RPMI7951 (cell line): Measurements from ENCODE around the gene KLHDC8B. TPM values are rescaled to one million over a fixed set of nuclear protein-coding genes. Genes with fewer than 3 reads are reported as not detected.

Experiments used
- DNase-seq: peaks from one replicate; pipeline ENCODE4 v3.0.0-alpha.2; 2012; ENCODE audit warnings: low read depth
- total RNA-seq: library from RNA; depleted of rRNA; stranded (reverse); fragments of >200 nt; shearing (Covaris generic); gene quantifications from 2 replicates; pipeline ENCODE4 v1.2.3, GENCODE V29; 2014

The KLHDC8B gene
- total RNA-seq, 1 experiment from 2014 or later, result 28.1 TPM

DNA sequence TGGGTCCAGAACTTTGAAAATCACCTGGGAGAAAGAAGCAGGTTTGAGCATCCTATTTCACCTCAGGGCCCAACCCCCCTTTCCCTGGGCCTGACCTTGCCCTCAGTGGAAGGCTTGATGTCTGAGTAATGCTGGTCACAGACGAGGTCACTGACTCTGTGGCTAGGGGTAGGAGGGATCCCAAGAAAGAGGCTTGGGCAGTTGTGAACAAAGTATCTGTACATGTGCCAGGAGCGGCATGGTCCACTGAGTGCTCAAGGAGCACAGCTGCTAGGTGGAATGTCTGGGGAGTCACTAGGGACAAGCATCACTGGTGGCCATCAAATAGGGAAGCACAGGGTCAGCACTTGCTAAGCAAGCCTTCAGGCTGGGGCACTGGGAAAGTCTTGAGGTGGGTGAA is 12.6 kb upstream of the KLHDC8B start:
- no peak for DNase-seq

GRCh38 chr3:49161197-49161596 is 10.2 kb upstream of the KLHDC8B start:
- DNase-seq, result no peak

DNA sequence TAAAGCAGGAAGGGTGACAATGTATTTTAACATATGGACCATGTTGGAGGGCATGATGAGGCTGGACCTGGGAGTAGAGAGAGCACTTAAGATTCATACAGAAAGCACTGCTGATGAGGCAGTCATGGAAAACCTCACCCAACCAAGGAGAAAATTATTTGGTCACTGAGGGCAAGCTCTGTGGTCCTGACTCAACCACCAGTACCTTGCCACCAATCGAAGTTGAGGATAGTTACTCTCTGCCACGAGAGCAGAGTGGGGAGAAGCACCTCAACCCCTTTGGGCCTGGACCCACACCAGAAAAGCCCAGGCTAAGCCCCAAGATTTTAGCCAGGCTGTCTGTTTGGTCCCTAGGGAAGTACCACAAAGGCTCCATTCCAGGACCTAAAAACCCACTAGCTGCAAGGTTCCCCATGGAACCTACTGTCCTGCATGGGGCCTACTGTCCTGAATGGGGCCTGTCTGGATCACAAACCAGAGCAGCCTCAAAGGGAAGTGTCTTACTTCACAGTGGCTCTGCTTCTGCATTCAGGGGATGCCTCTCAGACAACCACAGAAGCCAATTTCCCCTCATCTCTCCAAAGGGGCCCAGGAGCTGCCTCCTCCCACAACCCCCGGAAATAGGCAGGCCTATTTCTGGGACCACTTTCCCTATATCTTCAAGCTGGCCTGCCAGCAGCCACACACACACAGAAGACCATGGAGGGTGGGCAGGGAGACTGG is 9.4 kb upstream of the KLHDC8B start:
- DNase-seq, result no peak

DNA sequence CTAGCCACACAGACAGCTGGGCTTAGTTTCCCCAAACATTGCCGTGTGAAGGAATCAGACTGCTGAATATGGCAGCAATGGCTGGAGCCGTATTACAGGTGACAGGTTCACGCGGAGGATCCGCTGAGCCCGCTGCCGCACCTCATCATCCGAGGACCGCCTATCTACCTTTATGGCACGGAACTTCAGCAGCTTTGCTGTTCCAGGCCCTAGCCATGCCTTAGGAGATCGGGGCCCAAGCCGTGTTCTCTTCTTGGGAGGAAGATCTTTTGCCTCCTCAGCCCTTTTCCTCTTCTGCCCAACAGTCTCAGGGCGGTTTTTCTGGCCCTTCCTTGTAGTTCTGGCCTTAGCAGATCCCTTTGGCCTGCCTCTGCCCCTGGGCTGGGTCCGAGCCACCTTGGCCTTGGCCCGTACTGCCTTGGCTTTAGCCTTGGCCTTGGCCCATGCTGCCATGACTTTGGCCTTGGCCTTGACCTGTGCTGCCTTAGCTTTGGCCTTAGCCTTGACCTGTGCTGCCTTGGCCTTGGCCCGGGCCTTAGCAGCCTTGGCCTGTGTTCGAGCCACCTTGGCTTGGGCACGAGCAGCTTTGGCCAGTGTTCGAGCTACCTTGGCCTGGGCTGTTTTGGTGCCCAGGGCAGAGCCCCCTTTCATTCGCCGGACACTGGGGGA is 8.5 kb upstream of the KLHDC8B start:
- DNase-seq, result no peak

DNA sequence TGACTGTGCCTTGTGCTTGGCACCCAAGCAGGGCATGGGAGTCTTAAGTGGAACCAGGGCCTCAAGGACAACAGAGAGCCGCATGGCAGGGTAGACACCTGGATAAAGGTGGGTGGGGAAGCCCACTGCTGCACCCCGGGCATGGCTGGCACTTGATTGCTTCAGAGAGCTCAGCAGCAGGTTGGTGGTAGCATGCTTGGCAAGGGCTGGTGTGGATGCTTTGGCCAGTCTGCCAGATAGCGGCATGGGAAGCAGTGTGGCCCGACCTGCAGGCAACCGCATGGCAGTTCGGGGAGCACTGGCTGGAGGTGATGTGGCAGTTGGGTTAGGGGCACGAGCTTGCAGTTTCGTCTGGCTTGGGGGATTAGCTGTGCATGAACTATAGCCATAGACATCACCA is 7.8 kb upstream of the KLHDC8B start:
- no peak for DNase-seq

DNA sequence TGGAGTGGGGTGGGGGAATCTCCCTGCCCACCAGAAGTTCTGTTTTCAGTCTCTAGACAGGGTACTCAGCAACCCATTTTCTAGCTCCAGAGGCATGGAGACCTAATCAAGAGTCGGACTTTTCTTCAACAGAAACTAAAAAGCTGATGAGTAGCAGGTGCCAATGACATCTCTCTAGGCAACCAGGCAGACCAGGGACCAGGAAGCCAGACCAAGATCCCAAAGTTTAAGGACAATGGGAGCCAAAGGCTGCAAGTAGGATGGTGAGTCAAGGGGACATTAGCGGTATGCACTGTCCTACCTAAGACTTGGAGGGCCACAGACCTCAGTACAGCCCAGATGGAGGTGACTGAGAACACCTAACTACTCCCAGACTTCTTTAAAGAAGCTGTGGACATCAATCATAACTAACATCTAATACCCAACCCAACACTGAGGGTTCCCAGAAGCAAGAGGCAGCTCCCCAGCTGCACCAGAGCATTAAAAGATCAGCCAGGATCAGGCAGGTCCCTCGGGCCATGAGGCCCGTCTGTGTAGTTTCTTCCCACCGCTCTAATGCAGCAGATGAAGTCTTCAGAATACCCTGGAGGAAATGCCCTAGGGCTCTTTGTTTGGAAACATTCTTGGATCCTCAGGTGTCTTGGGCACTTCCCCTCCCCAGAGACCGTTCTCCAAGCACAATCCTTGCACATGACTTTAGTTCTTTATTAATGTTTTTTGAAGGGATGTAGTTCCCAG is 6.2 kb upstream of the KLHDC8B start:
- no peak for DNase-seq

DNA sequence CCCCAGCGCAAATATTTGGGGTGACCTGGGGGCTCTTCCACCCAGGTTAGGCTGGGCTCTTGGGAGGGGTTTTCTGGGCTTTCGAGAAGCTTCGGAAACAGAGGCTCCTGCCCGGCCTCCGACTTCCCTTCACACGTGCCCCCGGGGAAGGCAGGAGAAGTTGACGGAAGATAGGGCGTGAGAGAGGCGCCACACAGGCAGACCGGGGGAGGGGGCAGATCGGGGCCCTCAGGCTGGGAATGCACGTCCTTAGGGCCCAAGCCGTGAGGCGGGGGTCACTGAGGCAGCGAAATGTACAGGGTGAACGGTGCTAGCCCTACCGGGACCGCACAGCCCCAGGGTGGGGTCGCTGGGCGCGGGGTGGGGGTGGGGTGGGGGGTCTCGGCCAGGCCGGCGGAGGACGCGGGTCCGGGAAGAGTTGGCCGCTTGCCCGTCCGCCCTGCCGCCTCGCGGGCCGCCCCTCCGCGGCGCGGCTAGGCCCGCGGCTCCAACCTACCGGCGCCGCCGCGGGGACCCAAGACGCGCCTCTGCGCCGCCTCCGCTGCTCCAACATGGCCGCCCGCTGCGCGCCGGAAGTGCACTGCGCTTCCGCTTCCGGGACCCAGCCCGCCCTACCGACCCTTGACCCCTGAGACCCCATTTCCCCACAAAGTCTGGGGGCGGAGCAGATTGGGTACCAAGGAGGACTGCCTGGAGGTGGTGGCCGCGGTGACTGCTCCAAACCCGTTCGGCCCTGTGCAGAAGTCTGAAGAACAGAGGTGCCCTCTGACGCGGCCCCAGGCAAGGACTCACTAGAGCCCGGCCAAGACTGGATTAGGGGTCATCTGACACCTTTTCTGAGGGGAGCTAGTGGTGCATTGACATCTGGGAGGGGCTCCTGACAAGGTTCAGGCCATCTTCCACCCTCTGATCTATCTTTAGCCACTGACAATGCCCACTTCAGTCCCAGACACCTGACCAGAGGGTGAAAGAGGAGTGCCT is 5.3 kb upstream of the KLHDC8B start, which contains the start of gene CCDC71:
TSS of gene CCDC71 (minus strand) at position 561 of the 981 bp plus-strand sequence. CDS start 2,123 bp downstream, outside the sequence.
- DNase-seq, result peak; percentile 72

- DNase-seq, result no peak
Observed at GRCh38 chr3:49166752-49167556, 4.4 kb upstream of the KLHDC8B start.

DNA sequence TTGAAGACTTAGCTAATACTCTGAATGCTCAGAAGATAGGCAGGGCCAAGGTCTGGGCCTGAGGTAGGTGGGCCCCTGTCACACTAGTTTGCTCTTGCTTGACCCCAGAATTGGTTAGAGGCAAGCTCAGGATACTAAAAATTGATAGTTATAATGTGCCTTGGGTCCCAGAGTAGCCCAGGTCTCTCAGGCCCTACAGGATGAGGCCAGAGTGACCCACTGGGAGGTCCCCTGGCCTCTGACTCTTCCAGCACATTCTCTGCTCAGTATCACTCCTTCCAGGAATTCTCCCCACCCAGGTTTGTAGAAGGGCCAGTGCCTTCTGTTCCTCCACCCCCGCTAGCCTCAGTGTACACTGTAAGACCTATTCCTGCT is 667 bp upstream of the KLHDC8B start:
- no peak for DNase-seq

DNA sequence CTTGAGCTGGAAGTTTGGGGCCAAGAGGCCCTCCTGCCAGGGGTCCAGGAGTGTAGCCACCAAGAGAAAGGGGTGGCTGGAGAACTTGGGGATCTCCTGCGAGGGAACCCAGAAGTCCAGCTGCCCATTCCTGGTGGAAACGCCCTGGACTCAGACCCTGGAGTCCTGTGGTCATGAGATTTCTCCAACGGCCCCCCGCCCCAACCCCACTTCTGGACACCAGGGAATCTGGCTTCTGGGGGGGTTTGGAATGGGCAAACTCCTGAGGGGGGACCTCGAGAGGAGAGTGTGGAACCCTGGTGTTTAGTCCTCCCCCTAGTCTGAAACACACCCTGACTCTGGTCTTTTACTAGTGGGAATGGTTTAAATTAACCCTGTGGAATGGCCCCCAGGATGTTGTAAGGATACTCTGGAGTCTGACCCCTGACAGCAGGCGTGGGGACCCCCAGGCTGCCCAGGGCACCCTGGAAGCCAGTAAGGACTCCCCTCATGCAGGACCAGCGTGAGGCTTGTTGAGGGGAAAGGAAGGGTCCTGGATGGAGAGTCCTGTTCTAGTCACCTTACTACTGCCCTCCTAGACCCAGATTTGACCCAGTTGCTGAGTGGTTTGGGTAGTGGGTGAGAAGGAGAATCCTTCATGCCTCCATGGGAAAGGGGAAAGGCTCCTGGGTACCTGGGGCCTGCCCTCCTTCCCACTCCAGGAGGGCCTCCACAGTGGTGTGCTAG is 540 bp downstream of the KLHDC8B start:
- no peak for DNase-seq

- DNase-seq, result no peak
Observed at GRCh38 chr3:49172551-49173041, 1.2 kb downstream of the KLHDC8B start.

- DNase-seq, result peak; percentile 38
Observed at GRCh38 chr3:49173116-49173791, 1.9 kb downstream of the KLHDC8B start.

GRCh38 chr3:49173792-49174170 is 2.4 kb downstream of the KLHDC8B start:
- no peak for DNase-seq

DNA sequence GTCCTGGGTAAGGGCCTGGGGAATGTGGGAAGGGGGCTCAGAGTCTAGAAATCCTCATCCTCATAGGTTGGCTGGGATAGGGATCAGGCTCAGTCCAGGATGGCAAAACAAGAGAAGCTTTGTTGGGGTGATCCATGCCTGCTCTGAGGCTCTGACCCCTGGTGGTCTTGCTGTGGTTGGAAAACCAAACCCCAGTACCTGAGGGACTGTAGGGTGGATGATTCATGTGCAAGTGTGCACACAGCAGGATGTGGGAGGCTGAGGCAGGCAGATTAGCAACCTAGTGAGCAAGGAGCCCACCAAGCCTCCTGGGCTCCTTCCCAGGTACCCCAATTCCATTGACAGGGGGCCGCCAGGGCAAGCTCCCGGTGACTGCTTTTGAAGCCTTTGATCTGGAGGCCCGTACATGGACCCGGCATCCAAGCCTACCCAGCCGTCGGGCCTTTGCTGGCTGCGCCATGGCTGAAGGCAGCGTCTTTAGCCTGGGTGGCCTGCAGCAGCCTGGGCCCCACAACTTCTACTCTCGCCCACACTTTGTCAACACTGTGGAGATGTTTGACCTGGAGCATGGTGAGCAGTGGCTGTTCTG is 3.1 kb downstream of the KLHDC8B start:
- DNase-seq, result no peak

DNA sequence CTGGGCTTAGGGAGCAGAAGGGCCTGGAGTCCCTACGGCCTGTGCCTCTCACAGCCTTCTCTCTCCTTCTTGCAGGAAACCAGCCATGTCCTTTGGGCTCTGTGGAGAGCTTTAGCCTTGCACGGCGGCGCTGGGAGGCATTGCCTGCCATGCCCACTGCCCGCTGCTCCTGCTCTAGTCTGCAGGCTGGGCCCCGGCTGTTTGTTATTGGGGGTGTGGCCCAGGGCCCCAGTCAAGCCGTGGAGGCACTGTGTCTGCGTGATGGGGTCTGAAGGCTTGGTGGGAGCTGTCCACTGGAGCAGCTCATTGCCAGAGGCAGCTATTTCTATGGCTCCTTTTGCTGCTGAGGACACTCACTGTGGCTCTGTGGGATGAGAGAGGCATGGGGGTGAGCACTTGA is 4.1 kb downstream of the KLHDC8B start:
- no peak for DNase-seq

GRCh38 chr3:49177073-49177472 is 5.7 kb downstream of the KLHDC8B start:
- no peak for DNase-seq

GRCh38 chr3:49180116-49180515 is 8.7 kb downstream of the KLHDC8B start:
- DNase-seq, result no peak

- no peak for DNase-seq
Observed at GRCh38 chr3:49181351-49181750, 10.0 kb downstream of the KLHDC8B start.

- DNase-seq, result no peak
Observed at GRCh38 chr3:49182682-49183081, 11.3 kb downstream of the KLHDC8B start.
